Adipose tissue (tissue), 3 donors: ENCODE measurements around the gene VPS9D1. TPM values are rescaled to one million over a fixed set of nuclear protein-coding genes. Genes with fewer than 3 reads are reported as not detected.
"Not testable (repeated sequence)": the region's sequence is repeated elsewhere in the genome, so short reads cannot be mapped to it uniquely, and the experiment has no call there.

Source experiments
- H3K27ac ChIP-seq: one replicate; pipeline ENCODE4 v1.5.1; 2013; ENCODE audit warnings: low read depth, low read length
- WGBS, 3 donors: extraction: QIAGEN DNeasy Blood & Tissue Kit; methylation state at CpG; one replicate each; pipeline ENCODE4 v1.1.7; 2013; 5-methylcytosine and 5-hydroxymethylcytosine counted together
- polyA plus RNA-seq, 3 donors: library from polyadenylated mRNA; stranded (reverse); fragments of 200-250 nt; gene quantifications; one replicate each; pipeline ENCODE4 v1.2.3, GENCODE V29; 2013
- donor health status: healthy with polysubstance abuse.
- donor health status: Bipolar disorder and iron deficiency.
- donor health status: healthy.

The VPS9D1 gene
- polyA plus RNA-seq, 3 donors, result 5.9 to 19.8 (median 17.3) TPM

GRCh38 chr16:89687092-89687940 lies 33.4 kb downstream of the VPS9D1 start:
- 6 to 15% (median 13%) methylated on average over 37 to 42 of the region's 42 CpGs for WGBS, 3 donors
- no peak overlapping the region for H3K27ac ChIP-seq

- WGBS, 3 donors, result 0 to 1% (median 1%) methylated on average over 63 to 67 of the region's 67 CpGs
- no peak within 1 kb of the TSS for H3K27ac ChIP-seq
Measured at GRCh38 chr16:89686520-89687091, 34.1 kb downstream of the VPS9D1 start, which contains the start of gene CDK10. CDK10 (plus strand) TSS chr16:89686689; CDS start chr16:89686711, 22 bp downstream.

GRCh38 chr16:89685916-89686315 lies 34.8 kb downstream of the VPS9D1 start:
- WGBS, 3 donors, result 97 to 100% (median 100%) methylated on average over 1 of the region's 1 CpG
- no peak overlapping the region for H3K27ac ChIP-seq

- 96 to 100% (median 99%) methylated on average over 2 of the region's 2 CpGs for WGBS, 3 donors
- no peak overlapping the region for H3K27ac ChIP-seq
Measured at GRCh38 chr16:89678258-89678657, 42.4 kb downstream of the VPS9D1 start.

GRCh38 chr16:89672177-89672941 lies 48.3 kb downstream of the VPS9D1 start:
- no peak overlapping the region for H3K27ac ChIP-seq
- 77 to 88% (median 82%) methylated on average over 16 of the region's 16 CpGs for WGBS, 3 donors

- H3K27ac ChIP-seq, result not testable (repeated sequence)
- WGBS, 3 donors, result 82 to 94% (median 87%) methylated on average over 4 of the region's 4 CpGs
Measured at GRCh38 chr16:89671565-89671964, 49.1 kb downstream of the VPS9D1 start.

- no peak overlapping the region for H3K27ac ChIP-seq
- WGBS, 3 donors, result 85 to 87% (median 87%) methylated on average over 10 of the region's 10 CpGs
Measured at GRCh38 chr16:89670496-89671431, 49.9 kb downstream of the VPS9D1 start.

- WGBS, 3 donors, result 89 to 97% (median 96%) methylated on average over 8 to 13 of the region's 13 CpGs
- H3K27ac ChIP-seq, result no peak overlapping the region
Measured at GRCh38 chr16:89669755-89670154, 50.9 kb downstream of the VPS9D1 start.

GRCh38 chr16:89668790-89669158 lies 51.9 kb downstream of the VPS9D1 start:
- H3K27ac ChIP-seq, result no peak overlapping the region
- WGBS, 3 donors, result 41 to 68% (median 45%) methylated on average over 5 of the region's 5 CpGs

GRCh38 chr16:89667633-89668032 lies 53.1 kb downstream of the VPS9D1 start:
- H3K27ac ChIP-seq, result no peak overlapping the region
- WGBS, 3 donors, result 80 to 85% (median 84%) methylated on average over 9 of the region's 9 CpGs

GRCh38 chr16:89667000-89667399 lies 53.7 kb downstream of the VPS9D1 start:
- WGBS, 3 donors, result 59 to 63% (median 63%) methylated on average over 6 to 7 of the region's 7 CpGs
- not testable (repeated sequence) for H3K27ac ChIP-seq

- 83 to 85% (median 84%) methylated on average over 10 of the region's 11 CpGs for WGBS, 3 donors
- H3K27ac ChIP-seq, result not testable (repeated sequence)
Measured at GRCh38 chr16:89664238-89664637, 56.5 kb downstream of the VPS9D1 start.

- no peak overlapping the region for H3K27ac ChIP-seq
- 94 to 95% (median 94%) methylated on average over 9 of the region's 9 CpGs for WGBS, 3 donors
Measured at GRCh38 chr16:89661215-89661614, 59.5 kb downstream of the VPS9D1 start.

- H3K27ac ChIP-seq, result no peak overlapping the region
- WGBS, 3 donors, result 90 to 97% (median 95%) methylated on average over 7 of the region's 7 CpGs
Measured at GRCh38 chr16:89660146-89660545, 60.6 kb downstream of the VPS9D1 start.

GRCh38 chr16:89658221-89658879 lies 62.3 kb downstream of the VPS9D1 start:
- 11 to 22% (median 16%) methylated on average over 27 of the region's 27 CpGs for WGBS, 3 donors
- no peak overlapping the region for H3K27ac ChIP-seq

GRCh38 chr16:89657442-89658220 lies 63.1 kb downstream of the VPS9D1 start, which contains the start of the genes CHMP1A and SPATA33:
CHMP1A (minus strand) TSS chr16:89657708; CDS start chr16:89657588, 120 bp downstream.
SPATA33 (plus strand) TSS chr16:89657836; CDS start chr16:89657912, 76 bp downstream.
- H3K27ac ChIP-seq, result no peak within 1 kb of the TSS
- WGBS, 3 donors, result 0 to 1% (median 0%) methylated on average over 81 to 99 of the region's 99 CpGs
